ENCODE data around the gene TRIM31. TPM values are rescaled to one million over a fixed set of nuclear protein-coding genes. Genes with fewer than 3 reads are reported as not detected.

Gene TRIM31
- total and polyA plus RNA-seq, 10 of the 15 experiments (the other 5 are each of a cell fraction or from before 2014, with no cell fraction given) = 0.09 to 20.5 (median 0.31) TPM; not detected in 3

DNA sequence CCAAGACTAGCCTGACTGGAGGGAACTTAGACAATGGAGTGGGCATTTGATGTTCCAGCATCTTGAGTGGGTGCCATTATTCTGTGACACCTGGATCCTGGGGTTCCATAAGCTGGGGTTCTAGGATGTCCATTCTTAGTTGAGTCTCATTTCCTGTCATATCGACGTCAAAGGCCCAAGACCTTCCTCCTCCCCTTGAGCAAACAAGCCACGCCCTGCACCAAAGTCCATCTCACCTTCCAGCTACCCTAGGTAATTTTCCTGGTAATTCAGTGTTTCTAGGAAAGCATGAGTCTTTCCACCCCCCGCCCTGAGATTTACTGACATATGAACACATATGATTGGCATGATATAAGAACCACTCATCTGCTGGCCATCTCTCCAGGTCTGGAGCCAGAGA, 22.9 kb upstream of the TRIM31 start, which contains the start of gene TRIM40:
TSS of gene TRIM40 (plus strand) at position 384 of the 400 bp plus-strand sequence. CDS start 897 bp downstream, outside the sequence.
- H3K36me3 ChIP-seq (ENCODE audit: control insufficient read depth in 2 of 2, insufficient read depth in 2 of 2, low read length in 1 of 2) = no peaks in the 10 kb centered on the region
- WGBS (ENCODE audit: insufficient coverage, insufficient replicate concordance, low lambda C conversion rate, missing lambda C conversion rate) = 19% methylated on average over 4 of the region's 4 CpGs
- H3K27ac ChIP-seq (ENCODE audit: control insufficient read depth, insufficient read depth) = no peak within 1 kb of the TSS
- FAIRE-seq (no peak), DNase-seq (ENCODE audit: low read depth, low spot score) (no peak), ATAC-seq (no peak)
- RAD21 ChIA-PET (ENCODE audit: unreplicated experiment) = interaction anchor here (8.5 kb wide), 1 partner anchor 30 kb away, joined by 333 read pairs; no protein-coding TSS in a partner anchor
- no peaks in the 10 kb centered on the region for H3K79me2 ChIP-seq (ENCODE audit: control insufficient read depth, insufficient read depth, low read length)
- H2AFZ ChIP-seq (ENCODE audit: control insufficient read depth, low read depth, low read length) = no peak within 1 kb of the TSS
- H4K20me1 ChIP-seq (ENCODE audit: control insufficient read depth, insufficient read depth) = no peaks in the 10 kb centered on the region
- no peak within 1 kb of the TSS for H3K4me3 ChIP-seq
- intact Hi-C loops (cut with micrococcal nuclease; ENCODE audit: unreplicated experiment) = no loop called here
- SMC1A ChIA-PET (ENCODE audit: uncharacterized antibody, unreplicated experiment) = interaction anchor here (0.8 to 18.7 kb wide), 5 partner anchors 8 to 32 kb away, joined by 3 to 647 read pairs (median 4); partner anchors contain the start of gene TRIM31
- CTCF ChIA-PET = interaction anchor here (0.7 to 8.5 kb wide), 2 partner anchors 32 to 83 kb away, joined by 4 to 561 read pairs; no protein-coding TSS in a partner anchor
- H3K9ac ChIP-seq (ENCODE audit: control insufficient read depth, insufficient read depth, low read length) = no peak within 1 kb of the TSS
- H3K9me3 ChIP-seq (replicated peaks; ENCODE audit: control insufficient read depth, insufficient read depth, low read length) = no peaks in the 10 kb centered on the region
- POLR2A ChIA-PET = no interaction called here
- no TSS peak for BruUV-seq (replicated peaks)
- H3K4me1 ChIP-seq (ENCODE audit: control insufficient read depth, insufficient read depth, low read length) = peaks cover 2% of the 10 kb centered on the region; the same call in 1 of the 2 replicates
- in situ Hi-C loops (cut with MboI) = no loop called here
- no peak for TF ChIP-seq RB1 (IDR thresholded peaks at IDR 0.05; ENCODE audit: borderline replicate concordance)
- no peak for TF ChIP-seq ZNF274 (IDR thresholded peaks at IDR 0.05; ENCODE audit: insufficient read depth, insufficient read length)
- no peak for TF ChIP-seq TCF3 (IDR thresholded peaks at IDR 0.05; ENCODE audit: borderline replicate concordance, insufficient read depth, low read depth, low read length)
- TF ChIP-seq ZNF24 (IDR thresholded peaks at IDR 0.05) = no peak
- no peak for TF ChIP-seq ATF7 (IDR thresholded peaks at IDR 0.05; ENCODE audit: low read depth)
- no peak for TF ChIP-seq SIN3A (IDR thresholded peaks at IDR 0.05; ENCODE audit: low read depth, low read length)
- TF ChIP-seq YY1 (IDR thresholded peaks at IDR 0.05; ENCODE audit: low read depth, low read length) = no peak
- no peak for TF ChIP-seq STAT1 (conservative IDR thresholded peaks at IDR 0.05)
- no peak for TF ChIP-seq POU2F2 (IDR thresholded peaks at IDR 0.05; ENCODE audit: borderline replicate concordance, low read depth, low read length)
- no peak for TF ChIP-seq ZBTB4 (CRISPR knock-in tag; IDR thresholded peaks at IDR 0.05)
- no peak for TF ChIP-seq IRF3 (IDR thresholded peaks at IDR 0.05)
- TF ChIP-seq, protein P1, sequence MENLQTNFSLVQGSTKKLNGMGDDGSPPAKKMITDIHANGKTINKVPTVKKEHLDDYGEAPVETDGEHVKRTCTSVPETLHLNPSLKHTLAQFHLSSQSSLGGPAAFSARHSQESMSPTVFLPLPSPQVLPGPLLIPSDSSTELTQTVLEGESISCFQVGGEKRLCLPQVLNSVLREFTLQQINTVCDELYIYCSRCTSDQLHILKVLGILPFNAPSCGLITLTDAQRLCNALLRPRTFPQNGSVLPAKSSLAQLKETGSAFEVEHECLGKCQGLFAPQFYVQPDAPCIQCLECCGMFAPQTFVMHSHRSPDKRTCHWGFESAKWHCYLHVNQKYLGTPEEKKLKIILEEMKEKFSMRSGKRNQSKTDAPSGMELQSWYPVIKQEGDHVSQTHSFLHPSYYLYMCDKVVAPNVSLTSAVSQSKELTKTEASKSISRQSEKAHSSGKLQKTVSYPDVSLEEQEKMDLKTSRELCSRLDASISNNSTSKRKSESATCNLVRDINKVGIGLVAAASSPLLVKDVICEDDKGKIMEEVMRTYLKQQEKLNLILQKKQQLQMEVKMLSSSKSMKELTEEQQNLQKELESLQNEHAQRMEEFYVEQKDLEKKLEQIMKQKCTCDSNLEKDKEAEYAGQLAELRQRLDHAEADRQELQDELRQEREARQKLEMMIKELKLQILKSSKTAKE (IDR thresholded peaks at IDR 0.05; ENCODE audit: low read depth, poor library complexity, severe bottlenecking) = no peak
- no peak for TF ChIP-seq PAX5 (IDR thresholded peaks at IDR 0.05; ENCODE audit: borderline replicate concordance, low read depth, low read length)
- no peak for TF ChIP-seq IRF5 (IDR thresholded peaks at IDR 0.05; ENCODE audit: borderline replicate concordance)
- no peak for TF ChIP-seq DPF2 (IDR thresholded peaks at IDR 0.05)
- peaks cover 0 to 5% of the 10 kb centered on the region in 2 experiments; a peak in 2 of 4 replicates for H3K27me3 ChIP-seq (replicated peaks in 1 of 2; ENCODE audit: control insufficient read depth in 2 of 2, insufficient read depth in 2 of 2, low read length in 1 of 2)
- H3K4me2 ChIP-seq (ENCODE audit: control insufficient read depth, insufficient read depth) = no peak within 1 kb of the TSS

All from GM12878 (cell line).